GM21737 (cell line): ENCODE results near the gene CENPH.
A peak's percentile ranks its signal among the peaks of the same experiment; 100 is the strongest.
"Not testable (repeated sequence)": the region's sequence is repeated elsewhere in the genome, so short reads cannot be mapped to it uniquely, and the experiment has no call there.

Source experiments
- ATAC-seq: cut with Tn5 transposase; IDR thresholded peaks from one replicate; pipeline ENCODE4 v1.9.1; 2021; ENCODE audit warnings: mild to moderate bottlenecking, moderate library complexity; ENCODE audit not compliant: unreplicated experiment

Gene CENPH

DNA sequence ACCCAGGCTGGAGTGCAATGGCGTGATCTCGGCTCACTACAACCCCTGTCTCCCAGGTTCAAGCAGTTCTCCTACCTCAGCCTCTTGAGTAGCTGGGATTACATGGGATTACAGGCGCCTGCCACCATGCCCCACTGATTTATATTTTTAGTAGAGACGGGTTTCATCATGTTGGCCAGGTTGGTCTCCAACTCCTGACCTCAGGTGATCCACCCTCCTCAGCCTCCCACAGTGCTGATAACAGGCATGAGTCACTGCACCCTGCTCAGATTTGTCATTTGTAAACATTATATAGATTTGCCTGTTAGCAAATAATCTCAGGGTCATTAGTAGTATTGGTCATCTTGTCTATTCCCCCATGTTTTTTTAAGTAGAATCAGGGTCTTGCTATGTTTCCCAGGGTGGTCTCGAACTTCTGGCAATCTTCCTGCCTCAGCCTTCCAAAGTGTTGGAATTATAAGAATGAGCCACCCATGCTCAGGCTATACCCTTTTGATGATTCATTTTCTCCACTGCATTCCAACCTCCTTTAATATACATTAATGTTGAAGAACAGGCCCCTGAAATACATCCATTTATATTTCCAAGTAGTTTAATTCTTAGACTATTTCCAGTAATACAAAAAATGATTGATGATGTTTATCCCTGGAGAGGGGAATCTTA, 17.3 kb downstream of the CENPH start:
- ATAC-seq: no peak

DNA sequence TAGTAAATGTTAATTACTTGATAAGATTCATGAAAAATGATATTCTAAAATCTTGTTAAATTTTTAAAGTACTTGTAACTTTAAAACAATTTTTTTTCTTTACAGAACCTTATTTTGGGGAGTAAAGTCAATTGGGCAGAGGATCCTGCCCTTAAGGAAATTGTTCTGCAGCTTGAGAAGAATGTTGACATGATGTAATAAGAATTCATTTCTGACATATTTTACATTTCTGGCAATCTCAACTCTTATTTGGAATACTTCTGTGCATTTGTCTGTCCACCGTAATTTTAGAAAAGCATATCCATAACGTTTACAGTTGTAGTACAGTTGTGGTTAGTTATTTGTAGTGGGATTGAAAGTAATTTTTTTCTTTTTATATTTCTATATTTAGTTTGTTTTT, 20.2 kb downstream of the CENPH start:
- ATAC-seq: no peak

GRCh38 chr5:69211200-69211599, 21.8 kb downstream of the CENPH start:
- no peak for ATAC-seq

DNA sequence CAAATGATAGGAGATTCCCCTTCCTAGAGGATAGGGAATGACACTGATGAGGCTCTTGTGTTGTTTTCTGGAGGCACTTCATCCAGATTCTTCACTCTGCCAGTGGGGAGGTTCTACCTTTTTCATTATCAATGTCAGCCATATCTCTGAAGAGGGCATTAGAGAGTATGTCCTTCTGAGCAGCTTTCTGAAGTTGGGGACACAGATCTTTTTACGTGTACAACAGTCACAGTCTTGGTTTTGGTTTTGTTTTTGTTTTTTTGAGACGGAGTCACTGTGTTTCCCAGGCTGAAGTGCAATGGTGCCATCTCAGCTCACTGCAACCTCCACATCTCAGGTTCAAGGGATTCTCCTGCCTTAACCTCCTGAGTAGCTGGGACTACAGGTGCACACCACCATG, 22.6 kb downstream of the CENPH start:
- ATAC-seq: no peak

- ATAC-seq: no peak
Observed at GRCh38 chr5:69213513-69214215, 24.3 kb downstream of the CENPH start.

DNA sequence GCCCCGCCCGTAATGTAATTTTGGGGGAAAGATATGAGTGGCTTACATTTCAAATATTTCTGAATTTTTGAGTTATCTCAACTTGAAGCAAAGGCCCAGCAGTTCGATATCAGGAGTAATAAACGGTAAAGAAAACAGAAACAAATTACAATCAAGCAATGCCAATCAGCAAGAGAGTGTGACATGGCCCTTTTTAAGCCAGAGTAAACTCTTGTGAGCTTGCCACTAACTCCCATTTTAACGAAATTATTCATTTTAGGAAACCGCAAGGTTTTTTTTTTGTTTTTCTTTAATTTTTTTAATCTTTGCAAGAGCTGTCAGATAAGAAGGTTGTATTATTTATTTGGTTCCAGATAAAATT, 27.7 kb downstream of the CENPH start:
- no peak for ATAC-seq

GRCh38 chr5:69217548-69218526, 28.5 kb downstream of the CENPH start:
- ATAC-seq: peak; percentile 94

- ATAC-seq: no peak
Observed at GRCh38 chr5:69219939-69220338, 30.6 kb downstream of the CENPH start.

GRCh38 chr5:69220371-69220770, 31.0 kb downstream of the CENPH start:
- ATAC-seq: not testable (repeated sequence)

DNA sequence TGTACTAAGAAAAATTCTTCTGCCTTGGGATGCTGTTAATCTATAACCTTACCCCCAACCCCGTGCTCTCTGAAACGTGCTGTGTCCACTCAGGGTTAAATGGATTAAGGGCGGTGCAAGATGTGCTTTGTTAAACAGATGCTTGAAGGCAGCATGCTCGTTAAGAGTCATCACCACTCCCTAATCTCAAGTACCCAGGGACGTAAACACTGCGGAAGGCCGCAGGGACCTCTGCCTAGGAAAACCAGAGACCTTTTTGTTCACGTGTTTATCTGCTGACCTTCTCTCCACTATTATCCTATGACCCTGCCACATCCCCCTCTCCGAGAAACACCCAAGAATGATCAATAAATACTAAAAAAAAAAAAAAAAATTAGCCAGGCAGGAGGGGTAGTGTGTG, 31.4 kb downstream of the CENPH start:
- ATAC-seq: not testable (repeated sequence)

DNA sequence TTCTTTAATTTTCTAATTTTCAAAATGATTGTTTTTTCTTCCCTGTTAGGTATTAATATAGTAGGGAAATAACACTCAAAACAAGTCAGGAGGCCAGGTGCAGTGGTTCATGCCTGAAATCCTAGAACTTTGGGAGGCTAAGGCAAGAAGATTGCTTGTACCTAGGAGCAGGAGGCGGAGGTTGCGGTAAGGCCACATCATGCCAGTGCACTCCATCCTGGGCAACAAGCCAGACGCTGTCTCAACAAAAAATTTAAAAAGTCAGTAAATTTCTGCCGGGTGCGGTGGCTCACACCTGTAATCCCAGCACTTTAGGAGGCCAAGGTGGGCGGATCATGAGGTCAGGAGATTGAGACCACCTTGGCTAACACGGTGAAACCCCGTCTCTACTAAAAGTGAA, 35.1 kb downstream of the CENPH start:
- no peak for ATAC-seq

- ATAC-seq: no peak
Observed at GRCh38 chr5:69225860-69226259, 36.5 kb downstream of the CENPH start.

- ATAC-seq: no peak
Observed at GRCh38 chr5:69230181-69230580, 40.8 kb downstream of the CENPH start.

DNA sequence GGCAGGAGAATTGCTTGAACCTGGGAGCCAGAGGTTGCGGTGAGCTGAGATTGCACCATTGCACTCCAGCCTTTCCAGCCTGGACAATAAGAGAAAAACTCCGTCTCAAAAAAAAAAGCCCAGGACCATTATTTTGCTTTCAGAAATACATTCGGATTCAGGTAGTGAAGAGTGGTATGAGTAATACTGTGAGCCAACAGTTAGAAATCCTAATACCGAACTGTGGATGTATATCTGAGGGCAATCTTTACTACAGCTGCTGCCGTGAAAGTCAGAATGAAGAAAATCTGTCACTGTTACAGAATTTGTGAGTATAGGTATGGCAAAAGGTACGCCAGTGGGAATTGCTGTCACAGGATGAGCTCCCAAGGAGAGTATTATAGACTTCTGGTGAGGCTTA, 41.9 kb downstream of the CENPH start:
- ATAC-seq: no peak

GRCh38 chr5:69231851-69232250, 42.5 kb downstream of the CENPH start:
- ATAC-seq: no peak

DNA sequence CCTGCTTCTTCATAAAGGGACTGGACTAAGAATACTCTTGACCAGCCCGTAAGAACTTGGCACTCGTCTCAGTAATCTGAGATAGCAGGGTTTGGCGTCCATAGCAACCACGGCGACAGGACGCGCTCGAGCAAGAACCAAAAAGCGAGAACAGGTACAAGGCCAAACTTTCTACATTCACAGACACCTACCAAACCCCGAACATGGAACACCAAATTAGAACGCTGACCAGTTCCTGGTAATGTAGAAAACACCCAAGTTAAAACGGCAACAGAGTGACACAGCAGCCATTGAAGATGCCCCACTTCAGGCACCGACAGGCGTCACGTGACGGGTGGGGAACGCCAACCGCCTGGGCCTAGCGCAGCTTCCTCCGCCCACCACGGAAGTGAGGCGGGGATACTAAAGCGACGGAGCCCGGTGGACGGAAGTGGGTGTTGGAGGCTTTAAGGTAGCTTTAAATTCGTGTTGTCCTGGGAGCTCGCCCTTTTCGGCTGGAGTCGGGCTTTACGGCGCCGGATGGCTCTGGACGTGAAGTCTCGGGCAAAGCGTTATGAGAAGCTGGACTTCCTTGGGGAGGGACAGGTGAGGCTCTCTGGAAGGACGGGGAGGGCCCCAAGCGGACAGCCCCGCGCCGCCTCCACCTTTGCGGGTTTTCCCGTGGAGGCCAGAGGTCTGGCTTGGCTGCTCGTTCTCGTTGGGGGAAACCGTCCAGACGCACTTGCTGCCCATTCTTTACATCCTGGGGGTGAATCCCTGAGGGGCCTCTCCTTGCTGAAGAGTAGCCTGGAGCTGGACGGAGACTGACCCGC, 45.3 kb downstream of the CENPH start, which contains the start of gene CDK7:
Gene CDK7, plus strand, starts transcription at position 430 of the 812 bp plus-strand sequence. Its CDS starts 90 bp downstream, at position 520.
- ATAC-seq: peak; percentile 99

DNA sequence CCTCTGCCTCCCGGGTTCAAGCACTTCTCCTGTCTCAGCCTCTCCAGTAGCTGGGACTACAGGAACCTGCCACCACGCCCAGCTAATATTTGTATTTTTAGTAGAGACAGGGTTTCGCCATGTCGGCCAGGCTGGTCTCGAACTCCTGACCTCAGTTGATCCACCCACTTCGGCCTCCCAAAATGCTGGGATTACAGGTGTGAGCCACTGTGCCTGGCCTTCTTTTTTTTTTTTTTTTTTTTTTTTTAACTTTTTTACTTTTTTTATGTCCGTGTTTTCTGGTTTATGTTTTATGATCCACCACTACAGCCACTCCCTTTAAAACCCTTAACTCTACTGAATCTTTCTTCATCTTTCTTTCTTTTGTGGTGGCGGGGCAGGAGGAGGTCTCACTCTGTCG, 47.4 kb downstream of the CENPH start:
- not testable (repeated sequence) for ATAC-seq

DNA sequence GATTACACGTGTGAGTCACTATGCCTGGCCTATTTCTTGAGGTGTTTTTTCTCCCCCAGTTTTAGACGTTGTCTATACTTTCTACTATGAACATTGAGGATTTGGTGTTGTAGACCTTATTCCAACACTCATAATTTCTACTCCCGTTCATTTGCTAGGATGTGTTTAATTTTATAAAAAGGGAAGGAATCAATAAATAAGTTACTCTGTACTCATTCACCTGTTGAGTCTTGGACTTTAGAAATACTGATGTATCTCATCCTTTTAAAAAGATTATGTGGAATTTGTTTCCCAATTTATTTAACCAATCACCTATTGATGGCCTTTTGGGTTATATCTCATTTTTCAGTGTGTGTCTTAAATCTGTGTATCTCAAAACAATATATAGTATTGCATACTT, 48.5 kb downstream of the CENPH start:
- ATAC-seq: no peak

DNA sequence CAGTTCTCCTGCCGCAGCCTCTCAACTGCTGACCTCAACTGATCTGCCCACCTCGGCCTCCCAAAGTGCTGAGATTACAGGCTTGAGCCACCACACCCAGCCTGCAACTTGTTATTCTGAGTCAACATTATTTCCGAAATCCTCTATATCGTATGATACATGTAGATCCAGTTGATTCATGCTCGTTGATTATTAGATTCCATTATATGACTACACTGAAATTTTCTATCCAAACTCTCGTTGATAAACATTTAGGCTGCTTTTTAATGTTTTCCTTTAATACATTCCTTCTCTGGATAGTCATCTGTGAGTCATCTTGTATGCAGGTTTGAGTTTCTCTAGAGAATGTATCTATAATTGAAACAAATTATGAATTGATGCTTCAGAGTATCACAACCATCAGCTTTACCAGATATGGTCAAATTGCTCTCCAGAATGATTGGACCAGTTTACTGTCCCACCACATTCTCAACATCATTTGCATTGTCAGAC, 49.4 kb downstream of the CENPH start:
- no peak for ATAC-seq

DNA sequence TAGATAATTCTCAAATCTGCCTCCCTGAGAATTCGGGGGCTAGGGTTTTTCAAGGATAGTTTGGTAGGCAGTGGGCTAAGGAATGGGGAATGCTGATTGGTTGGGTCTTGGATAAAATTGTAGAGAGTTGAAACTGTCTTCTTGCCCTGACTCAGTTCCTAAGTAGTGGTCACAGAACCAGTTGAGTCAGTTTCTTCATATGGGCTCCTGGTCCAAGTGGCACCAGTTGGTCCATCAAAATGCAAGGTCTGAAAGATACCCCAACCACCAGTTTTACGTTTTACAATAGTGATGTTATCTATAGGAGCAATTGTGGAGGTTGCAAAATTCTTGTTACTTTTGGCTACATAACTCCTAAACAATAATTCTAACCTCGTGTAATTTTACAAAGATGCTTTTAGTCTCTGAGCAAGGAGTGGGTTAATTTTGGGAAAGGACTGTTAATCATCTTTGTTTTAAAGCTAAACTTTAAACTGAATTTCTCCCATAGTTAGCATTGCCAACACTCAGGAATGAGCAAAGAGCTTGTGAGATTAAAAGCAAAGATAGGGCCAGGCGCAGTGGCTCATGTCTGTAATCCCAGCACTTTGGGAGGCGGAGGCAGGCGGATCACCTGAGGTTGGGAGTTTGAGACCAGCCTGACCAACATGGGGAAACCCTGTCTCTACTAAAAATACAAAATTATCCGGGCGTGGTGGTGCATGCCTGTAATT, 53.0 kb downstream of the CENPH start:
- no peak for ATAC-seq
